Caco-2 (cell line): Measurements from ENCODE around the gene PLCD4. TPM values are rescaled to one million over a fixed set of nuclear protein-coding genes. Genes with fewer than 3 reads are reported as not detected.

ENCODE experiments used
- BruUV-seq: library from RNA; stranded (reverse); fragments of 400-500 nt; replicated peaks from 2 replicates; lab custom pipeline; 2021; lab: Mats Ljungman, UMichigan
- CTCF ChIA-PET: fragments of 300-600 bp; sonication (Branson Sonifier 250); formaldehyde crosslinking; loops from one replicate; lab custom pipeline; 2022; ENCODE audit warnings: antibody characterized with exemption; lab: Charles Lee
- POLR2A ChIA-PET: fragments of 300-600 bp; sonication (Branson Sonifier 250); formaldehyde crosslinking; loops from one replicate; lab custom pipeline; 2022; ENCODE audit warnings: antibody characterized with exemption; lab: Charles Lee
- DNase-seq, 2 experiments: peaks; one replicate each; pipeline versions ENCODE4 v3.0.0 to v3.0.0-alpha.2; 2020 to 2022
- H3K27me3 ChIP-seq: replicated peaks from 2 replicates; pipeline ENCODE4 v1.6.0; 2011; ENCODE audit warnings: low read length; ENCODE audit not compliant: control insufficient read depth, insufficient read depth
- H3K36me3 ChIP-seq: 2 replicates; pipeline ENCODE4 v1.5.1; 2011; ENCODE audit warnings: low read length; ENCODE audit not compliant: control insufficient read depth, insufficient read depth
- H3K4me1 ChIP-seq: fragments of 250-450 bp; sonication (Bioruptor Pico); 2 replicates; pipeline ENCODE4 v1.5.1; 2020; ENCODE audit warnings: mild to moderate bottlenecking
- H3K4me3 ChIP-seq: 2 replicates; pipeline ENCODE4 v1.5.1; 2011; ENCODE audit warnings: low read depth, mild to moderate bottlenecking, control low read depth, low read length
- H3K9me3 ChIP-seq: fragments of 250-450 bp; sonication (Bioruptor Pico); 2 replicates; pipeline ENCODE4 v1.5.1; 2020; ENCODE audit warnings: mild to moderate bottlenecking, moderate library complexity
- H3K27ac Mint-ChIP-seq: one replicate; pipeline ENCODE4 v1.8.0; 2022; ENCODE audit warnings: mixed read lengths; ENCODE audit not compliant: unreplicated experiment
- H3K27me3 Mint-ChIP-seq: one replicate; pipeline ENCODE4 v1.8.0; 2022; ENCODE audit warnings: mixed read lengths; ENCODE audit not compliant: insufficient read depth, unreplicated experiment
- H3K36me3 Mint-ChIP-seq: one replicate; pipeline ENCODE4 v1.8.0; 2022; ENCODE audit warnings: mild to moderate bottlenecking, mixed read lengths; ENCODE audit not compliant: insufficient read depth, unreplicated experiment
- H3K4me1 Mint-ChIP-seq: one replicate; pipeline ENCODE4 v1.8.0; 2022; ENCODE audit warnings: low read depth, mixed read lengths; ENCODE audit not compliant: unreplicated experiment
- H3K4me3 Mint-ChIP-seq: one replicate; pipeline ENCODE4 v1.8.0; 2022; ENCODE audit warnings: mild to moderate bottlenecking, moderate library complexity, mixed read lengths; ENCODE audit not compliant: unreplicated experiment
- H3K9me3 Mint-ChIP-seq: one replicate; pipeline ENCODE4 v1.8.0; 2022; ENCODE audit warnings: mixed read lengths; ENCODE audit not compliant: unreplicated experiment
- intact Hi-C: fragments of 100-400 bp; cut with micrococcal nuclease; formaldehyde crosslinking; loops from one replicate; pipeline ENCODE4 v1.10.0; 2022; ENCODE audit not compliant: unreplicated experiment
- total RNA-seq: library from RNA; stranded (reverse); gene quantifications from 2 replicates; pipeline ENCODE4 v1.2.3, GENCODE V29; 2022
- TF ChIP-seq, protein P1 (sequence below), 2 experiments: fragments of 200-600 bp in 1 of 2; IDR thresholded peaks; 1 replicate in 1 of 2; 2 replicates in 1 of 2; pipeline versions ENCODE4 v1.5.1 to v1.8.0; 2011 to 2022; ENCODE audit warnings: antibody characterized with exemption in 1 of 2, control low read depth in 1 of 2, inconsistent platforms in 1 of 2, low read depth in 1 of 2, low read length in 1 of 2, mild to moderate bottlenecking in 1 of 2, moderate library complexity in 1 of 2; ENCODE audit not compliant: insufficient read depth in 1 of 2, severe bottlenecking in 1 of 2, unreplicated experiment in 1 of 2

PLCD4 gene
- total RNA-seq, 1 experiment from 2014 or later, result 0.48 TPM

DNA sequence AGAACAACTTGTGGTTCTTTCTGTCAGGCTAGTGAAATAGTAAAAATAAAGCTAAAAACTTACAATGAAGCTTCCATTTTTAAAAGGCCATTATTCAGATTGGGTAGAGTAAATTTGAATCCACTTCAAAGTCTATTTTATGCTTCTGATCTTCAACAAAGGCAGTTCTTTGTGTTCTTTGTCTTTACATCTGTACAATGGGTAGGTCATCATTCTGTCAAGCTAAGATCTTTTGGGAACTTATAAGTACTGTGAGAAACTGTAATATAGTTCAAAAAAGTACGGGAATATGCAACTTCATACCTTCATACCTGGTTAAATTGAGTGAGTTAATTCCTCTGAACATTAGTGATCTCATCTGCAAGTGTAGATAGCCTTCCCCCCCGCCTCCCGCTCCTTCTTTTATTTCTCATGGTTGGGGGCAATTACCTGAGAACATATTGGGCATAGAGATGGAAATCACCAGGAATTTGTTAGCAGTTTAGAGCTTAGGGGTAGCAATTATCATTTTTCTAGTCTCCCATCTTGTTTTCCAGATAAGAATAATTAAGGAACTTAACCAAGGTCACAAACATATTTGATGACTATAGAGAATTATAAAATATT lies 29.3 kb upstream of the PLCD4 start:
- H3K36me3 Mint-ChIP-seq, result peaks cover 68% of the 10 kb centered on the region
- Histone ChIP-seq H3K9me3 (no peaks in the 10 kb centered on the region), H3K27me3 (no peaks in the 10 kb centered on the region), H3K4me1 (no peaks in the 10 kb centered on the region), H3K36me3 (no peaks in the 10 kb centered on the region), H3K4me3 (no peak overlapping the region)
- H3K9me3 Mint-ChIP-seq, result no peaks in the 10 kb centered on the region
- no peak overlapping the region for H3K4me3 Mint-ChIP-seq
- POLR2A ChIA-PET, result interaction anchor here (0.6 kb wide), 1 partner anchor 178 kb away, joined by 3 read pairs; no protein-coding TSS in a partner anchor
- H3K27me3 Mint-ChIP-seq, result no peaks in the 10 kb centered on the region
- CTCF ChIA-PET, result no interaction called here
- no peaks in the 10 kb centered on the region for H3K4me1 Mint-ChIP-seq
- DNase-seq, result no peak
- no peak overlapping the region for H3K27ac Mint-ChIP-seq
- TF ChIP-seq, protein P1, sequence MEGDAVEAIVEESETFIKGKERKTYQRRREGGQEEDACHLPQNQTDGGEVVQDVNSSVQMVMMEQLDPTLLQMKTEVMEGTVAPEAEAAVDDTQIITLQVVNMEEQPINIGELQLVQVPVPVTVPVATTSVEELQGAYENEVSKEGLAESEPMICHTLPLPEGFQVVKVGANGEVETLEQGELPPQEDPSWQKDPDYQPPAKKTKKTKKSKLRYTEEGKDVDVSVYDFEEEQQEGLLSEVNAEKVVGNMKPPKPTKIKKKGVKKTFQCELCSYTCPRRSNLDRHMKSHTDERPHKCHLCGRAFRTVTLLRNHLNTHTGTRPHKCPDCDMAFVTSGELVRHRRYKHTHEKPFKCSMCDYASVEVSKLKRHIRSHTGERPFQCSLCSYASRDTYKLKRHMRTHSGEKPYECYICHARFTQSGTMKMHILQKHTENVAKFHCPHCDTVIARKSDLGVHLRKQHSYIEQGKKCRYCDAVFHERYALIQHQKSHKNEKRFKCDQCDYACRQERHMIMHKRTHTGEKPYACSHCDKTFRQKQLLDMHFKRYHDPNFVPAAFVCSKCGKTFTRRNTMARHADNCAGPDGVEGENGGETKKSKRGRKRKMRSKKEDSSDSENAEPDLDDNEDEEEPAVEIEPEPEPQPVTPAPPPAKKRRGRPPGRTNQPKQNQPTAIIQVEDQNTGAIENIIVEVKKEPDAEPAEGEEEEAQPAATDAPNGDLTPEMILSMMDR (IDR thresholded peaks at IDR 0.05; ENCODE audit: insufficient read depth in 1 of 2, low read depth in 1 of 2, low read length in 1 of 2, severe bottlenecking in 1 of 2, unreplicated experiment in 1 of 2), result no peak
- intact Hi-C loops, result no loop called here
- no TSS peak for BruUV-seq

- Histone ChIP-seq H3K27me3 (no peaks in the 10 kb centered on the region), H3K4me3 (no peak overlapping the region), H3K36me3 (no peaks in the 10 kb centered on the region; the same call in 1 of the 2 replicates), H3K4me1 (no peaks in the 10 kb centered on the region), H3K9me3 (no peaks in the 10 kb centered on the region)
- intact Hi-C loops, result no loop called here
- no peaks in the 10 kb centered on the region for H3K9me3 Mint-ChIP-seq
- H3K4me1 Mint-ChIP-seq, result no peaks in the 10 kb centered on the region
- no peaks in the 10 kb centered on the region for H3K27me3 Mint-ChIP-seq
- POLR2A ChIA-PET, result interaction anchor here (0.6 kb wide), 1 partner anchor 37 kb away, joined by 3 read pairs; no protein-coding TSS in a partner anchor
- TF ChIP-seq, protein P1 (IDR thresholded peaks at IDR 0.05; ENCODE audit: insufficient read depth in 1 of 2, low read depth in 1 of 2, low read length in 1 of 2, severe bottlenecking in 1 of 2, unreplicated experiment in 1 of 2), result no peak
- no peak overlapping the region for H3K4me3 Mint-ChIP-seq
- H3K36me3 Mint-ChIP-seq, result peaks cover 79% of the 10 kb centered on the region
- no TSS peak for BruUV-seq
- no peak overlapping the region for H3K27ac Mint-ChIP-seq
- CTCF ChIA-PET, result no interaction called here
- no peak for DNase-seq
Observed at GRCh38 chr2:218582076-218582475, 25.6 kb upstream of the PLCD4 start.

DNA sequence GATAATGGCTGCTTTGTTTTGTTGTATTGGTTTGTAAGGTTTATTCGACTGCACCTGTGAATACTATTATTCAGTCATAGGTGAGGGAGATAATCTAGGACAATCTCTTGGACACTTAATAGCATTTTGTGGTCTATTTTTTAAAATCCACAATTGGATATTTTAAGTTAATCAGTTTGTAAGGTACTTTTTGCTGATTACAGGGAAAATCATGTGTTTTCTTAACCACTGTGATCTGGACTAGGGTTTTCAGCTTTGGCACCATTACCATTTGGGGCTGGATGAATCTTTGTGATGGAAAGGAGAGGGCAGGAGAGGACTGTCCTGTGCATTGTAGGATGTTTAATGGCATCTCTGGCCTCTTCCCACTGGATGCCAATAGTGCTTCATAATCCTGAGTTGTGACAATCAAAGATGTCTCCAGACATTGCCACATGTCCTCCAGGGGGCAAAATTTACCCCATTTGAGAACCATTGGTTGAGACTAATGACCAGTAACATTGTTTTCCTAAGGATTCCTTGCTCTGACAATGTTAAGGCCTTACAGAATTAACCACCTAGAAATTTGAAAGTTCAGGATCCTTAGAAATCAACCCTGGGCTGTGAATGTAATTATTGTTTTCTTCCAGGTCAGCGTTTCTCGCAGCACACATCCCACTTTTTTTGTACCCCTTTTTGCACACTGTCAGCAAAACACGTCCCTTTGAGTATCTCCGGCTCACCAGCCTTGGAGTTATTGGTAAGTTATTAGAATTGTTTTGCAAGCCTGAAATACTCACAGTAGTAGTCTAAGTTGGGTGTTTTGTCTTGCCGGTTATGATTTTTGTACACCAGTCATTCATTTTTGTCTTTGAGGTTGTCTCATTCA lies 23.5 kb upstream of the PLCD4 start:
- Mint-ChIP-seq H3K27me3 (no peaks in the 10 kb centered on the region), H3K27ac (no peak overlapping the region), H3K4me1 (no peaks in the 10 kb centered on the region), H3K36me3 (peaks cover 89% of the 10 kb centered on the region), H3K4me3 (no peak overlapping the region), H3K9me3 (no peaks in the 10 kb centered on the region)
- TF ChIP-seq, protein P1 (IDR thresholded peaks at IDR 0.05; ENCODE audit: insufficient read depth in 1 of 2, low read depth in 1 of 2, low read length in 1 of 2, severe bottlenecking in 1 of 2, unreplicated experiment in 1 of 2), result no peak
- DNase-seq, result no peak
- intact Hi-C loops, result no loop called here
- H3K4me3 ChIP-seq, result no peak overlapping the region
- no peaks in the 10 kb centered on the region for H3K4me1 ChIP-seq
- POLR2A ChIA-PET, result no interaction called here
- no peaks in the 10 kb centered on the region; the same call in 1 of the 2 replicates for H3K36me3 ChIP-seq
- no peaks in the 10 kb centered on the region for H3K9me3 ChIP-seq
- CTCF ChIA-PET, result no interaction called here
- no TSS peak for BruUV-seq
- H3K27me3 ChIP-seq, result no peaks in the 10 kb centered on the region
